Nucleus accumbens (tissue), 56 donors: ENCODE measurements around the gene LRRFIP1.
A peak's percentile ranks its signal among the peaks of the same experiment; 100 is the strongest.
"Not testable (repeated sequence)": the region's sequence is repeated elsewhere in the genome, so short reads cannot be mapped to it uniquely, and the experiment has no call there.

Source experiments
- DNase-seq, 56 donors: peaks; one replicate each; lab custom pipeline; 2025; lab: John Stamatoyannopoulos, UW

LRRFIP1 gene

GRCh38 chr2:237734905-237735623, 107.7 kb downstream of the LRRFIP1 start:
- DNase-seq, result no peak

DNA sequence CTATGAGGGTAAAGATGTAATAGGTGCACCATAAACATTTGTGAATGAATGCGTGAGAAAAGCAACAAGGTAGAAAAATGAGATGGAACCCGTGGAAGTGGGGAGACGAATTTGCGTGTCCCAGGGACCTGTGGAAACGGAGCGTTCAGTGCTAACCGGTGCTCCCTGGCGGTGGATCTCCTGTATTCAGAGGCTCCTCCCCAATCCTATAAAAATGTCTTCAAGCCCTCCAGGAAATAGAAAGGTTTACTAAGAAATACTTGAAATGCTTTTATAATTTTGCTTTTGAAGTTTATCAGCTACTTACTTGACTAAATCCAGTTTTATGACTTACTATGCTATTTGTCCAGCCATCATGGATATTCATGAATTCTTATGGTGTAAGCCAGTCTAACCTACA, 108.4 kb downstream of the LRRFIP1 start:
- no peak for DNase-seq

GRCh38 chr2:237736783-237737182, 109.4 kb downstream of the LRRFIP1 start:
- DNase-seq, result no peak

DNA sequence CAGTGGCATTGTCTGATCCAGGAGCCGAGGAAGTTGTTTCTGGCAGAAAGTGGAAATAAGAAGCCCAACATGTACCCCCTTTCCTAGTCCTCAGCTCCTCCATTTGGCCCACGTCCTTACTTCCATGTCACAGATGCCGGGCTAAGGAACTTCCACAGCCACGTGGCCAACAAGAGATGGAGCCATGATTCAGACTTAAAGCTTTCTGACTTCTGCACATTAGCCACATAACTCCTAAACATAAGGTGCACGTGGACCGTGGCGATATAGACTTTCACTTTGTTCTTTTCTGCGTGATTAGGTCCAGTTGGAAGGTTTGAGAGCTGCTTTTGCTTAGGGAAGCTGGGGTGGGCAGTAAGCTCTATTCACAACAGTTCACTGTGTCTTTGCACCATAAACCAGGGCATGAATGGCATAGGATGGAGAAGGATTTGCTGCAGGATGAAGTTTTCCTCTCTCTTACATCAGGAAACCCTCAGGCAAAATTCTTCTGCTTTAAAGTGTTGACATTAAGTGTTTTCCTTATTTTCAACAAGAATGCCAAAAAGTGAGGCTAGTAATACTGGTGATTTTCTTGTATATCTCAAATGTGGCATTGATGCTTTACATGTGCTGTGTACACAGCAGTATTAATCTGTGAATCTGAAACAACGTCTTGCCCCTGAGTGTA, 109.9 kb downstream of the LRRFIP1 start:
- DNase-seq, result no peak

- DNase-seq, result no peak
Measured at GRCh38 chr2:237738255-237738654, 110.9 kb downstream of the LRRFIP1 start.

DNA sequence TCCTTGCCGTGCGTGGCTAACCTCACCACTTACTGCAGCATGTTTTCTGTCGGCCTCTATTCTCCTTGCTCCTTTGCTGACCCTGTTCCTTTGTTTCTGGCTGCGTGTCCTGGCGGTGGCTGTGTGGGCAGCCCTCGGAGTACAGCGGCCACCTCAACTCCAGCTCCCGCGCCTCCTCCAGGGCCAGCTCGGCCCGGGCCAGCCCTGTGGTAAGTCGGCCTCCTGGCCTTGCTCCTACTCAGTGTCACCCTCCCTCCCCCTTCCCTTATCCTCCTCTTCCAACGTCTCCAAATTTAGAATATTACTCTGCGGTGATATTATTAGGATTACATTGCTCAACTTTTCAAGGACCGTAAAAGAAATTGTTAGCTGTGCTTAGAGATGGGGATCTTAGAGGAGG, 111.7 kb downstream of the LRRFIP1 start:
- DNase-seq, result peak in 1 of 56 donors; percentile 19

DNA sequence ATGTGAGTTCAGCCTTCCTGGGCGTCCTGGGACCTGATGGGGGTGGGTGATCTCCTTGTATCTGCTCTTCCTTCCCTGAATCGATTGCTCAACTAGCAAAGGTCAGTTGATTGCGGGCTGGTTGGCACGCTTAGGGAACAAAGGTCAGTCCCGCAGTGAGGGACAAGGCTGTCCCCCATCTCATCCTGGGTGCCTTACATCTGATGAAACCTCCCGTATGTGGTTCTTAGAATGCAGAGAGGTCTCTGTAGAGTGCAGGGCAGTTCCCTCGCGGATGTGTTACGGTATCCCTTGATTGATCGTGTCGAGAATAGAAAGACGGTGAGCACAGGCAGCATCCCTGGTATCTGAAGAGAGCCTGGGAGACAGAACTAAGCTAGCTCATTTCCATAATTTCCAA, 114.8 kb downstream of the LRRFIP1 start:
- DNase-seq, result no peak

GRCh38 chr2:237742614-237743013, 115.2 kb downstream of the LRRFIP1 start:
- no peak for DNase-seq

GRCh38 chr2:237743024-237743423, 115.6 kb downstream of the LRRFIP1 start:
- DNase-seq, result no peak

DNA sequence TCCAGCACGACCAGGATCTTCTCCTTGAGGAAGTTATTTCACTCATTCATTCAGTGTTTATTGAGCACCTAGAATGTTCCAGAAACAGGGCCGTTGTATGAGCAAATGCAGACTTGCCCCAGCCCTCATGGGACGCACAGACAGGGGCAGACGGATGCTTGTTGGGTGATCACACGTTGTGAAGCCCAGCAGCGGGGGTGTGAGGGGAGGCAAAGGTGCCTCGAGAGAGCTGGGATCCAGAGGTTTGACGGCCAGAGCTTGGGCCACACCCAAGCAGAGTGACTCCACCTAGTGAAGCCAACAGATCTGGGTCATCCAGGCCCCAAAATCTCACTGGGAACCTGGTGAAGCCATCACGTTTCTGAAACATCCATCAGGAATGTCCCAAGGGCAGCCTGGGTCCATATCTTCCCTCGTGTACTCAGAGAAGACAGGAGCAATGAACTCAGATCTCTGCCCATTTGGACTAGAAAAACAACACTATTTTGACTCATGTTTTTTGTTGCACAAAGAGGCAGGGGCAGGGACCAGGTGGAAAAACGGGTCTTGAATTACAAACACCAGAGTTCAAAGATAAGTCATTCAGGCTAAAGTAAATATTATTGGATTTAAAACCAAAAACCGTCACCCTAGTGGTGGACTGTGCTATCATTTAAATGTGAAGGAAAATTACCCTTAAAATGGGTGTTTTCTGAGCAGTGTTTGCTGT, 116.3 kb downstream of the LRRFIP1 start:
- no peak for DNase-seq

DNA sequence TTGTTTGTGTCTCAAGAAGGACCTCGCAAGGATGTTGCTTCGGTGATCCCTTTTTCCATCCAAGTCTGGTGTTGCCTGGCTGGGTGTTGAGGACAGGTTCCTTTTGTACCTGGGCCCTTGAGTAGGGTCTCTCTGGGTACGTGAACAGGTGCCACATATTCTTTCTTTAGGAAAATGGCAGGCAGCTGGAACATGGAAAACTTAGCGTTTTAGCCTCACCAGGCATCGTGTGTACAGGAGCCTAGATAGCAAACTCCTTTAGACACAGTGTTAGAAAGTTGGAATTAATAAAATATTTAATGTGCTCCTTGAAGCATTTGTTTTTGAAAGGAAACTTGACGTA, 116.9 kb downstream of the LRRFIP1 start:
- DNase-seq, result no peak

DNA sequence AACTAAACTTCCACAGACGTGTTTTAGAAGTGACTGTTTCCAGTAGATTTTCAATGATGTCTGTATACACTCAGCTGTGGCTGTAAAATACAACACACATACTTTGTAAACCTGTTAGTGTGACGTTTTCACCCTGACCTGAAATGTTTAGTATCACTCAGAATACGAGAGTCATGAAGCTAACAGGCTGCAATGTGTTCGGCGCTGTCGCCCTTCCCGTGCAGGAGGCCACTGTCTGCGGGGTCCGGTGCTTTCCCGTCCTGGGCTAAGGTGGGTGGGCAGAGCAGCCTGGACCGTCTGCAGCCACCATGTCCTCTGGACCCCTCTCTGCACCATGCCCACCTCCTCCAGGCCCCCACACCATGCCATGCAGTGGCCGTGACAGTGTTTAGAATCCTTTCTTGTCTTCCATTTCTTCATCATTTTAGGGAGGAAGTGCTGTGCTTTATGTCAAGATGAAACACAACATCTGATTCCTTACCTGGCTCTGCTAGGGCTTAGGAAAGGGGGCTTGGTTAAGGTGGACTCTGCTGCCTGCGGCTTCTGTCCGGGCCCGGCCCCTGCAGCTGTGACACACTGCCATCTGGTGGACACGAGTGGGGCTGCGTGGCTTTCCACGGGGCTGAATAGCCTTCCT, 117.3 kb downstream of the LRRFIP1 start:
- peak in 49 of 56 donors; percentile 9 to 88 (median 57) for DNase-seq

DNA sequence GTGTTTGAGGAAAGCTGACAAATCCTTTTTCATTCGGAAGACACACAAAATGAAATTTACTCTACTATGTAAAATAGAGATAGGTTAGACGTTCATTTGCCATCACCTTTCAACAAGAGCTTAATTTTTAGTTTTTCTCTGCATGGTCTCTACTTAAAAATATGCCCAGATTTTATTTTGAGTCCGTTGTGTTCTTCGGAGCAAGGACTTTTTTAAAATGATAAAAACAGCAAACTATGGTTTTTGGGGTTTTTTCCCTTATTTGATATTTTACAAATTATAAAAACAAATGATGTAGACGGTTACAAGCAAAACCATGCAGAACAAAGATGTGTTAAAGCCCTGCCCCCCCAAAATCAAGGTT, 117.8 kb downstream of the LRRFIP1 start:
- no peak for DNase-seq

DNA sequence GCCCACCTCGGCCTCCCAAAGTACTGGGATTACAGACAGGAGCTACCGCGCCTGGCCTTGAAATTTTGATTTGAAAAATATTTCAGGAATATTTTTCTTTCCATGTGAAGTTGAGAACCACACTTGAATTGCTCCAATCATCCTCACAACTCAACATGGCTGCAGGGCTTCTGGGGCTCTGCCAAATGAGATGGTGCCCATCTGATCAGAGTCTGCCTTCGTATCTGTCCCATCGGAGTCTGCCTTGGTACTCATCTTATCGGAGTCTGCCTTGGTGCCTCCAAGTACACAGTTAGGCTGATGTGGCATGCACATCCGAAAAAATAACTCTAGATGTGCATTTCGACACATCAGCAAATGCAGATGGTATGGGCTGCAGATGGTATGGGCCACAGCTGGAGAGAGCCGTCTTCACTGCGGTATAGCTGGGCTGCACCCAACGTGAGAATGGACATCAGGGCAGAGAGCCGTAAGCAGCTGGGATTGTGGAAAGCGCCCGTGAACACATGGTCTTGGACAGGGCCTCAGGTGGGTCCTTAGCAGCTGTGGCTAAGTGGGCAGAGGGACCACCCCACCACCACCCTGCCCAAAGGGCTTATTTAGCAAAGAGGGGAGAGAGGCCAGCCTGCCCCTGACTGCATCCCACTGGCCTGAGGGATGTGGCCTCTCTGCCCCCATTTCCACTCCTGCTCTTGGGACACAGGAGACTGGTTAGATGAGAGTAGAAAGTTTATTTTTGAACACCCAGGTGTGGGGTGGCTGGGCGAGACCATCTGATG, 119.1 kb downstream of the LRRFIP1 start:
- no peak for DNase-seq

GRCh38 chr2:237747189-237747588, 119.8 kb downstream of the LRRFIP1 start:
- DNase-seq, result no peak

- DNase-seq, result no peak
Measured at GRCh38 chr2:237749002-237749401, 121.6 kb downstream of the LRRFIP1 start.

DNA sequence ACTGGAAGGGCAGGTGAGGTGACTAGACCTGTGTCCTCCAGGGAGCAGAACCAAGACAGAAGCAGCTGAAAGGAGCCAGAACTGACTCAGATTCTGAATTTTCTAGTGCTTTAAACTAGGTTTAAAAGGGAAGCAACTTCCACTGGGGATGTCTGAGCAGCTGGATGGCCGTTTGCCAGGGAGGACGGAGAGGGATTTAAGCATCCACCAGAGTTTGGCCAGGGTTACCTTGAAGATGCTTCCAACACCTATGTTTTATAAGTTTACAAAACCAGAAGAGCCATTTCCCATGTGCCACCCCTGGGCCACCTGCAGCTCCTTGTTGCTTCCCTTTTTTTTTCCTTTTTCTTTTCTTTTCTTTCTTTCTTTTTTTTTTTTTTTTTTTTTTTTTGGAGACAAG, 122.6 kb downstream of the LRRFIP1 start:
- DNase-seq, result no peak

DNA sequence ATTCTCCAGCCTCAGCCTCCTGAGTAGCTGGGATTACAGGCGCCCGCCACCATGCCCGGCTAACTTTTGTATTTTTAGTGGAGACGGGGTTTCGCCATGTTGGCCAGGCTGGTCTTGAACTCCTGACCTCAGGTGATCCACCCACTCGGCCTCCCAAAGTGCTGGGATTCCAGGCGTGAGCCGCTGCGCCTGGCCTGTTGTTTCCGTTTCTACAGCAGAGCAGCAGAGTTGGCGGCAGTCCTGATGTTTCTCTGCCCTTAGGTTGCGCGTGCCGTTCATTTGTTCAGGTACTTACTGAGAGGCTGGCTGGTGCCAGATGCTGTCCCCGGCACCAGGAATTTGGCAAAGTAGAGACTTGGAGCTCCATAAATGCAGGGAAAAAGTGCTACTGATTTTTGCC, 123.1 kb downstream of the LRRFIP1 start:
- DNase-seq, result not testable (repeated sequence)

DNA sequence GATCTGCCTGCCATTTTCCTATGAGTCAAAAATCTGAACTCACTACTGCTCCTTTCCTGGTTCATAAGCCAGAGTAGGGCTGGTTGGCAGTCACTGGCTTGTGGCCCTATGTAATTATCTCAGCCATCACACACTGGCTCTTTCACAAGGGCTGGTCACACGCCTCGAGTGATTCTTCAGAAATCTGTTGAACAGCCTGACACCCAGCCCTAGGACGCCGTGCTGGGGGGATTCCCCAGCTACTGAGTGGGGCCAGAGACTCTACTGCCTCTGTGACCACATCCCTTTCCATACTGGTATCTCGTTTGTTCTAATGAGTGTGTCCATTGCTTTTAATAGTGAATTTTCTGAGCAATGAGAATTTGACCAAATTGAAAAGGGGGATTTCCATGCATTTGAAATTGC, 125.4 kb downstream of the LRRFIP1 start:
- peak in 5 of 56 donors; percentile 6 to 16 (median 14) for DNase-seq

GRCh38 chr2:237754182-237754581, 126.8 kb downstream of the LRRFIP1 start:
- no peak for DNase-seq
